Middle frontal gyrus (tissue), 1 donor: Measurements from ENCODE around the gene TFRC.
"Not testable (repeated sequence)": the region's sequence is repeated elsewhere in the genome, so short reads cannot be mapped to it uniquely, and the experiment has no call there.

Source experiments
- DNase-seq: peaks from one replicate; pipeline ENCODE4 v3.0.0-alpha.2; 2015; ENCODE audit warnings: low spot score; ENCODE audit errors: extremely low spot score

Gene TFRC

DNA sequence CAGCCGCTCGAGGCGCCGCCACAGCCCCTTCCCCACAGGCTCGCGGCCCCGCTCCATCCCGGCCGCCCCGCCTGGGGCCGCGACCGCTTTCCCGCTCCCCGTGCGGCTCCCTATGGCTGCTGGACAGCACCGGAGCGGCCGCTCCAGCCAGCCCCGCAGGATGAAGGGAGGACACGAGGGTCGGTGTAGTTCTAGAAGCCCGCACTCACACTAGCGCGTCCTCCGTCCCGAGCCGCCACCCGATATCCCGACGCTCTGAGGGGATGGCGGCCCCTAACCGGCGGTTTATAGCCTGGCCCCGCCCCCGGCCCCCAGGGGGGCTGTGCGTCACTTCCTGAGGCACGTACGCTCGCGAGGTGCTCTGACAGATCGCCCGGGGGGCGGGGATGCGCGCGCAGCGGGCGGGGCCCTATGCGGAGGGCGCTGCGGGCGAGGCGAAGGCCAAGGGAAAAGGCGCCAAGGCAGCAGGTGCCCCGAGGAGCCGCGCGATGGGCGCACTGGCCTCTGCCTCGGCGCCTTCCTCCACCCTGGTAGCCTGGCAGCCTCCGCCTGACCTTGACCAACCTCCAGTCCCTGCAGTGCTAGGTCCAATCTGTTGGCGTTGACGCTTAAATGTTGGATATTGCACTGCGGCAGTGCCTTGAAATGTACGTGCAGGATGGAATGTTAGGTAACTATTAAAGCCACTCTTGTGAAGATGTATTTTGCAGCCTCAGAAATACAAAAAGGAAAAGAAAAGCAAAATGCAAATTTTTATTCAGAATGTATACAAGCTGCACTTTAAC lies at the start of gene TFRC:
TFRC (minus strand) TSS at position 257 of the 785 bp plus-strand sequence. CDS start 4,991 bp downstream, outside the sequence.
- DNase-seq = peak; percentile 89

DNA sequence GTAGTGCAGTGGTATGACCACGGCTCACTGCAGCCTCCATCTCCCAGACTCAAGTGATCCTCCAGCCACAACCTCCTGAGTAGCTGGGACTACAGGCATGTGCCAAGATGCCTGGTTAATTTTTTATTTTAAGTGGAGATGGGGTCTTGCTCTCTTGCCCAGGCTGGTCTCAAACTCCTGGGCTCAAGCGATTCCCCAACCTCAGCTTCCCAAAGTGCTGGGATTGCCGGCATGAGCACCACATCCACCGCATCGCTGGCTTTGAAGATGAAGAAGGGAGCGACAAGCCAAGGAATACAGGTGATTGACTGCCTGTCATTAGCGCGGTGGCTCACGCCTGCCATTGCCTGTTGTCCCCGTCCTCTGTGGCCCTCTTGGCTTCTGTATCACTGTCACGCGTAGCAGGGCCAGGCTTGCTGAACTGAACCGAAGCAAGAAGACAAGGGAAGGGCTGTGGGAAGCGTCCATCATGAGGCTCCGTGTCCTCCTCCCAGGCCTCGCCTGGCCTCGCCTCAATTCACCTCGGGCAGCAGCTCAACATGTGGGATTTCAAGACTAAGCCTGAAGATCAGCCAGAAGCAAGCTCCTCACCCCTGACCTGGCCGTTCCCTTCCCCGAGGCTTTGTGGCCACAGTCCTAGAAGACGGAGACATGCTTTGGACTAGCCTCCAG lies 46.4 kb upstream of the TFRC start:
- DNase-seq = no peak

DNA sequence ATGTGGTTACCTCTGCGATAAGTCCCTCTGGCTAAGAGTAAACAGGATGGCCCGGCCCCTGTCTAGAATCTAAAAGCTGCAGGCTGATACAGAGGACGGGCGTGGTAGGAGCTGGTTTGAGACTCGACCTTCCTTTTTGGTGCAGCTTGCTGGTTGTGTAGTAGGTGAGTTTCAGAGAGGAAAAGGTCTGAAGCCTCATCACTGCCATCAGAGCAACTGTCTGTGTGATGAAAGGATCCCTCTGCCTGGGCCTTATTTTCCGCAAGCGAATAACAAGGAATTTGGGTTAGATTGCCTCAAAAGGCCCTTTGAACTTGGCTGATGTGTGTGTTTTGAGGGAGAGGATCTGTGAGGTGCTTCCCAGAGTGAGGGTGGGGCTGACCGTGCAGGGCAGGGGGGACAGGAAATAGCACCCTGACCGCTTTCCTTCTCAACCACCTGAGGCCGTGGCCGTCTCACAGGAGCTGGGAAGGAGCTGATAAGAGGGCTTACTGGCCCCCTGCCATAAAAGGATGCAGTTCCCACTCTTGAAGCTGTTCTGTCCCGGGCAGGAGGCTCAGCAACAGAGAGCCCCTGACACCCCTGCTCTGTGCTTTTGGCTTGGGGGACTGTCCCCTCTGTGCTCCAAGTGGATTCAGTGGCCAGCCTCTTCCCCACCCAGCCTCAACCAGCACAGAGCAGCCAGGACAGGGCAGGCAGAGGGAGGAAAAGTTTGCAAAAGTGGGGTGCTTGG lies 45.6 kb upstream of the TFRC start:
- no peak for DNase-seq

- DNase-seq = no peak
These were observed 42.7 kb upstream of the TFRC start for GRCh38 chr3:196124608-196125007.

- DNase-seq = no peak
These were observed 40.8 kb upstream of the TFRC start for GRCh38 chr3:196122688-196123046.

- DNase-seq = no peak
These were observed 40.3 kb upstream of the TFRC start for GRCh38 chr3:196122021-196122687.

DNA sequence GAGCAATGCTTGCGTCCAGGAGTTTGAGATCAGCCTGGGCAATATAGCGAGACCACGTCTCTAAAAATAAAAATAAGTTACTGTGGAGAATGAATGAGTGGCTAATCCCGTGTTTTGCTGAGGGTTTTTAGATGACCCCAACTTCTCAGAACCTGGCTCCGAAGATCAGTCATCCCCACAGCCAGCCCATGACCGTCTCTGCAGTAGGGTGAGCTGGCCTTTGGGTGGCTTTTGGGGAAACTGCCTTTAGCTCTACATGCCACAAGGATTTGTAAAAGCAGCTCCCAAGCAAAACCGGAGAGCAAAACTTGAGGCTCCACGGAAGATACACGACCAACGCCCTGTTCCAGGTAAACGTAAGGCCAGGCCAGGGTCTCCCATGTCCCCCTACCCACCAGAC lies 39.2 kb upstream of the TFRC start:
- no peak for DNase-seq

DNA sequence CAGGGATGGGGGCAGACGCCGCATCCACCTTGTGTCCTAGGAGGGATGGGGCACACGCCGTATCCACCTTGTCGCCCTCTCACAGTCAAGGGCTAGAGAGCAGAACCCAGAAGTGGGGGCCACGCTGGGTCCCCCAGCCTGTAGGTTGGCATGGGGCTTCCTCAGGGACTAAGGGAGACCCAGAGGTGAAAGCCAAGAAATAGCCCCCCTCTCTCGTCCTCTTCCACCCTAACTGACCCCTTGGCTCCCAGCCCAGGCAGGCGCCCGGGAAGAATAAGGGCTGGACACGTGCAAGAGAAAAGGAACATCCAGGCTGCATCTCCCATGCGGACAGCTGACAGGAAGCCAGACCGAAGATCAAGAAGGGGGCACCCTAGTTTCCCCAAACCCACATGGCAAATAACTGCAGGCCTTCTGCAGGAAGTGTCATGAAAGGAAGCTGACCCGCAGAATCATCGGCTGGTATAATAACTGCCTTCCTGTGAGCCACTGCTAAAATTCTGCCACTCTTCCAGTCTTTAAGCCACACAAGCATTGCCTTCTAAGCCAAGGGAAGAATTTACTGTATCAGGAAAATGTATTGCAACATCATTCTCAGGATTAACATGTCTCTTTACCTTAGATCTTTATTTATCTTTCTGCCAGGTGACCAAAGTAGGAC lies 38.5 kb upstream of the TFRC start:
- no peak for DNase-seq

GRCh38 chr3:196117809-196118208 lies 35.9 kb upstream of the TFRC start:
- DNase-seq = no peak

DNA sequence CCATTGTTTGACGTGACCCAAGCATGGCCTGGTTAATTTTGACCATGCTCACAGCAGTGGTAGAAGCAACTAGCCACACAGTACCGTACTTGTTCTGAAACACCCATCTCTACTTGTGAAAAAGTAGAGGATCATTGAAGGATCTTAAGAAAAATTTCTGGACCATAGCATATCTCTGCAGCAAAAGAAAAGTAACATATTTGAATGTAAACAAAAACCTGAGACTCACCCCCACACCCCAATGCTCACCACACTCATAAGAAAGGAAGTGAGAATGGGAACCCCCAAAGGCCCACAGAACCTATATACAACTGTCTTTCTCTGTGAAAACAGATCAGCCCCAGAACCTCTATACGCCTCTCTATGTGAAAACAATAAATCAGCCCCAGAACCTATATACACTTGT lies 33.8 kb upstream of the TFRC start:
- no peak for DNase-seq

DNA sequence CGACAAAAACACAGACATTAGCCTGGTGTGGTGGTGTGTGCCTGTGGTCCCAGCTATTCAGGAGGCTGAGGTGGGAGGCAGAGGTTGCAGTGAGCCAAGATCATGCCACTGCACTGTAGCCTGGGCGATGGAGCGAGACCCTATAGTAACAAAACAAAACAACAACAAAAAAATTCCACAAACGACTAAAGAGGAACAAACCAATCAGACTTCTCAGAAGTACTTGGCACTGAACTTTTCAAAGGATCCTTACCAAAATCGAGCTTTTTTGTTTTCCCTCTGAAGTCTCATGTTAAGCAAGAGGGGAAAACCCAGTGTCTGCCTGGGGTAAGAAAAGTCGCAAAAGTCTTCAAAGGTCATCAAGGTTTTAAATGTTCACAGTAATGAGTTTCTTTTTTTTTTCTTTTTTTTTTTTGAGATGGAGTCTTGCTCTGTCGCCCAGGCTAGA lies 30.1 kb upstream of the TFRC start:
- DNase-seq = no peak

- no peak for DNase-seq
These were observed 26.3 kb upstream of the TFRC start for GRCh38 chr3:196108075-196108743.

GRCh38 chr3:196104707-196105106 lies 22.8 kb upstream of the TFRC start:
- DNase-seq = not testable (repeated sequence)

DNA sequence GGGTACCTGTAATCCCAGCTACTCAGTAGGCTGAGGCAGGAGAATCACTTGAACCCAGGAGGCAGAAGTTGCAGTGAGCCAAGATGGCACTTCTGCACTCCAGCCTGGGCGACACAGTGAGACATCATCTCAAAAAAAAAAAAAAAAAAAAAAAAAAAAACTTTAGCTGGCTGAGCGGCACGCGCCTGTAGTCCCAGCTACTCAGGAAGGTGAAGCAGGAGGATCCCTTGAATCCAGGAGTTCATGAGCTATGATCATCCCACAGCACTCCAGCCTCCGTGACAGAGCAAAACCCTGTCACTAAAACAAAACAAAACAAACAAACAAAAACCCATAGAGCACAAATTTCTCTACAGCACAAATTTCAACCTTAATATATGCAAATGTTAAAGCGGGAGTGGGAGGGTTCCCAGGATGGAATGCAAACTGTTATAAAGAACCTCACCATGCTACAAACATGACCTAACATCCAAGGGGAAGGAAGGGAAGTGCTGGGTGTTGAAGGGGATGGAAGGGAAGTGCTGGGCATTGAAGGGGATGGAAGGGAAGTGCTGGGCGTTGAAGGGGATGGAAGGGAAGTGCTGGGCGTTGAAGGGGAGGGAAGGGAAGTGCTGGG lies 16.6 kb upstream of the TFRC start:
- DNase-seq = not testable (repeated sequence)

DNA sequence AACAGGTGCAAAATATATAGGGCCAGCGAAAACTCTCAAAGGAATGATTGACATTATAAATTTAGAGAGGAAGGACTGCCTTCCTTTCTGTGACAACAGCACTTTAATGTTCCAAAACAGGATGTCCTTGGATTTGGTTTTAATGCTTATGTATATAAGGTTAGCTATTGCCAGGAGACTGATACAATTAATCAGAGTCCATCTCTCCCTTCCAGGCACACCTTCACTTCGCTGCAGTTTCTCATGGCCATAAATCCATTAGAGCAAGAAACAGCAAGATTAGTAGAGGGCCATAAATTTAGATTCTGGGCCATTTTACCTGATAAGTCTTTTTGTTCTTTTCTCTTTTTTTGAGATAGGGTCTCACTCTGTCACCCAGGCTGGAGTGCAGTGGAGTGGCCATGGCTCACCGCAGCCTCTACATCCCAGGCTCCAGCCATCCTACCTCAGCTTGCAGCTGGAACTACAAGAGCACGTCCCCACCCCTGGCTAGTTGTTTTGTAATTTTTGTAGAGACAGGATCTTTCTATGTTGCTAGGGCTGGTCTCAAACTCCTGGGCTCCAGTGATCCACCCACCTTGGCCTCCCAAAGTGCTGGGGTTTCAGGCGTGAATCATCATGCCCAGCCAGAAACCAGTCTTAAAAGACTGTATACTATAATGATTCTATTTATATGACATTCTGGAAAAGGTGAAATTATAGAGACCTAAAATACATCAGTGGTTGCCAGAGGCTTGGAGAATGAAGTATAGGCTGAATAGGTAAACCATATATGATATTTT lies 15.7 kb upstream of the TFRC start:
- no peak for DNase-seq

DNA sequence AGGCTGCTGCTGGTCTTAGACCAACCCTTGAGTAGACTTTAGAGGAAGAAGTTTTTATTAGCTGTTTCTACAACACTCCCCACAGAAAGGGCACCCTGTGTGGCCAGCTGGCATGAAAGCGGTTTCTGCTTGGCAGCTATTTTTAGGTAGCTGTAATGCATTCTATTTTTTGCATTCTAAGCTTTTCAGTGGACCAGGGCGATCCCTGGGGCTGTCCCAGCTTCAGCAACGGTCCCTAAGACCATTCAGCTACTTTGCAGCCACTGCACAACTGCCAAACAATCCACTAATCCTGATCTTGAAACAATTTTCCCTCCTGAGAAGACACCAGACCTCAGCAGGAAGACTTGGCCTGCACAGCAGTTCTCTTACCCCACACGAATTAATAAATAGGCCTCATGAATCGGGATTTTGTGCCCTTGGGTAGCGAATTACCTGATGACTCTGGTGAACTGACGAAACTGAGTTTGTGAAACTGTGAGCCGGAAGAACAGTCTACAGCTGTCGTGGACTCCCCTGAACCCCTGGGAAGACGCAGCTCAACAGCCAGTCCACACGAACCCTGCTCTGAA lies 14.6 kb upstream of the TFRC start:
- DNase-seq = peak; percentile 23

DNA sequence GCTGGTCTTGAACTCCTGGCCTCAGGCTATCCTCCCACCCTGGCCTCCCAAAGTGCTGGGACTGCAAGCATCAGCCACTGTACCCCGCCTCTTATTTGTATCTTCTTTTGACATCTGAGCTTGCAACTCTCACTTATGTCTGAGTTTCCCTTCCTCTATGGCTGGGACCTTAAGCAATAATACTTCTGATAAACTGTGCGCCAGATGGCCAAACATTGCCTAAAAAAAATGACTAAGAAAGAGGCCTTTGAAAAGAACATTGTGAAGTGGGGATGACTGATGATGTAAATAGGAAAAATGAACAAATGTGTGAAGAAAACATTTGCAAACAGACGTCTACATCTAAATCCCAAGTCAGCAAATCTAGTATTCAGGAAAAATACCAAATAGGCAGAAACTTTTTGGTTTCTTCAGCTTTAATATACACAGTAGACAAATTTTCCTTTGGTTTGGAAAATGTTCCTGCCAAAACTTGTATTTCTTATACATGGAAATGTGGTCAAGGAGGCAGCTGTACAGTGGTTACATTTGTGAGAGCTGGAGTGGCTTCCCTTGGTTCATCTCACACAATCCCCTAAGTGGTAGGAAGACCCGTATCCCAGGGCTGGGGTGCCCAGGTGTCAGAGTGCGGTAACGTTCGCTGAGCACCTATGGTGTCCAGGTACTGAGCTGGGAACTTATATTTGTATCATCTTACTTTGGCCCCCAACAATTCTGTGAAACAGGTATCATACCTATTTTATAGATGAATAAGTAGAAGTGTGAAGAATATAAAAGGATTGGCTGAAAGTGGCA lies 11.6 kb upstream of the TFRC start:
- no peak for DNase-seq

DNA sequence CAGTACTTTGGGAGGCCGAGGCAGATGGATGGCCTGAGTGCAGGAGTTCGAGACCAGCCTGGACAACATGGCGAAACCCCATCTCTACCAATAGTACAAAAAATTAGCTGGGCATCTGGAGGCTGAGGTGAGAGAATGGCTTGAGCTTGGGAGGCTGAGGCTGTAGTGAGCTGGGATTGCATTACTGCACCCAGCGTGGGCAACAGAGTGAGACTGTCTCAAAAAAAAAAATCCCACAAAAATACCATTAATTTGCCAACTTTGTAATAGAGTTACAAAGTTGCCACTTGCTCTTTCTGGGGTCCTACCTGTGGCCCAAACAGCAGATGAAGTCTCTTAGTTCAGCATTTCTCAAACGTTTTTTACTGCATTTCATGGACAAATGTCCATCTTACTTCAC lies 6.0 kb upstream of the TFRC start:
- no peak for DNase-seq
